Measurements from ENCODE around the gene MEF2A. TPM values are rescaled to one million over a fixed set of nuclear protein-coding genes. Genes with fewer than 3 reads are reported as not detected.
"Not testable (repeated sequence)": the region's sequence is repeated elsewhere in the genome, so short reads cannot be mapped to it uniquely, and the experiment has no call there.

MEF2A gene
- total RNA-seq, 1 donor from 2014 or later: 88.3 TPM

GRCh38 chr15:99733268-99734039 lies 167.7 kb downstream of the MEF2A start, which contains the start of gene LYSMD4:
Gene LYSMD4, minus strand, starts transcription at chr15:99733437. Its CDS starts 1,438 bp downstream, at chr15:99731999.
- intact Hi-C loops (cut with micrococcal nuclease): loop anchor here (1.0 to 10.0 kb wide), 8 partner anchors 21 to 1089 kb away; partner anchors contain the start of genes ASB7, IGF1R, LINS1 and LRRC28
- no peaks in the 10 kb centered on the region for H3K27me3 Mint-ChIP-seq
- CTCF ChIA-PET: interaction anchor here (0.8 to 3.5 kb wide), 3 partner anchors 23 to 479 kb away, joined by 4 to 14 read pairs (median 4); no protein-coding TSS in a partner anchor
- no peaks in the 10 kb centered on the region for H3K36me3 Mint-ChIP-seq (ENCODE audit: low read depth)
- ATAC-seq (ENCODE audit: low read depth): peak; percentile 99
- no peak for TF ChIP-seq CTCF (IDR thresholded peaks at IDR 0.05)
- peak within 1 kb of the TSS; percentile 83 for H3K27ac Mint-ChIP-seq
- peak within 1 kb of the TSS; percentile 85 for H3K4me3 Mint-ChIP-seq
- POLR2A ChIA-PET: interaction anchor here (0.6 to 2.4 kb wide), 17 partner anchors 10 to 1185 kb away, joined by 3 to 19 read pairs (median 5); partner anchors contain the start of genes LRRC28 and MEF2A
- peaks cover 14% of the 10 kb centered on the region for H3K4me1 Mint-ChIP-seq
- H3K9me3 Mint-ChIP-seq: no peaks in the 10 kb centered on the region
- peak; percentile 95 for DNase-seq

- not testable (repeated sequence) for H3K9me3 Mint-ChIP-seq; H3K27me3 Mint-ChIP-seq; H3K27ac Mint-ChIP-seq; H3K36me3 Mint-ChIP-seq (ENCODE audit: low read depth); DNase-seq; ATAC-seq (ENCODE audit: low read depth)
- POLR2A ChIA-PET: interaction anchor here (1.2 to 2.4 kb wide), 6 partner anchors 11 to 483 kb away, joined by 3 to 19 read pairs (median 6); partner anchors contain the start of genes LRRC28 and MEF2A
- Mint-ChIP-seq H3K4me1 (peaks cover 14% of the 10 kb centered on the region), H3K4me3 (peak overlapping the region; percentile 82)
- intact Hi-C loops (cut with micrococcal nuclease): loop anchor here (5.0 to 10.0 kb wide), 3 partner anchors 193 to 1089 kb away; partner anchors contain the start of genes ASB7, IGF1R and LINS1
- CTCF ChIA-PET: interaction anchor here (1.0 to 3.5 kb wide), 2 partner anchors 30 to 479 kb away, joined by 4 to 14 read pairs; no protein-coding TSS in a partner anchor
Measured at GRCh38 chr15:99734040-99734291, 168.2 kb downstream of the MEF2A start.

- ATAC-seq (ENCODE audit: low read depth) (no peak), DNase-seq (no peak)
- ChIA-PET POLR2A (no interaction called here), CTCF (interaction anchor here (3.5 kb wide), 1 partner anchor 30 kb away, joined by 14 read pairs; no protein-coding TSS in a partner anchor)
- intact Hi-C loops (cut with micrococcal nuclease): loop anchor here (5.0 to 10.0 kb wide), 3 partner anchors 193 to 1090 kb away; partner anchors contain the start of genes ASB7, IGF1R and LINS1
- peaks cover 14% of the 10 kb centered on the region for H3K4me1 Mint-ChIP-seq
- no peaks in the 10 kb centered on the region for H3K27me3 Mint-ChIP-seq
- H3K27ac Mint-ChIP-seq: no peak overlapping the region
- no peak for TF ChIP-seq CTCF (IDR thresholded peaks at IDR 0.05)
- no peaks in the 10 kb centered on the region for H3K36me3 Mint-ChIP-seq (ENCODE audit: low read depth)
- H3K9me3 Mint-ChIP-seq: no peaks in the 10 kb centered on the region
- no peak overlapping the region for H3K4me3 Mint-ChIP-seq
Measured at GRCh38 chr15:99734575-99734974, 168.8 kb downstream of the MEF2A start.

- ChIA-PET CTCF (no interaction called here), POLR2A (no interaction called here)
- no peak overlapping the region for H3K27ac Mint-ChIP-seq
- no peak for ATAC-seq (ENCODE audit: low read depth)
- intact Hi-C loops (cut with micrococcal nuclease): loop anchor here (10.0 kb wide), 1 partner anchor 1091 kb away; the partner anchor contains the start of gene IGF1R
- H3K36me3 Mint-ChIP-seq (ENCODE audit: low read depth): no peaks in the 10 kb centered on the region
- no peak for DNase-seq
- no peaks in the 10 kb centered on the region for H3K9me3 Mint-ChIP-seq
- H3K4me3 Mint-ChIP-seq: no peak overlapping the region
- TF ChIP-seq CTCF (IDR thresholded peaks at IDR 0.05): no peak
- no peaks in the 10 kb centered on the region for H3K27me3 Mint-ChIP-seq
- H3K4me1 Mint-ChIP-seq: peaks cover 14% of the 10 kb centered on the region
Measured at GRCh38 chr15:99735868-99736267, 170.1 kb downstream of the MEF2A start.

- H3K27ac Mint-ChIP-seq: no peak overlapping the region
- ChIA-PET CTCF (no interaction called here), POLR2A (no interaction called here)
- intact Hi-C loops (cut with micrococcal nuclease): loop anchor here (10.0 kb wide), 1 partner anchor 1092 kb away; the partner anchor contains the start of gene IGF1R
- peaks cover 14% of the 10 kb centered on the region for H3K4me1 Mint-ChIP-seq
- no peak overlapping the region for H3K4me3 Mint-ChIP-seq
- no peaks in the 10 kb centered on the region for H3K27me3 Mint-ChIP-seq
- no peaks in the 10 kb centered on the region for H3K9me3 Mint-ChIP-seq
- no peaks in the 10 kb centered on the region for H3K36me3 Mint-ChIP-seq (ENCODE audit: low read depth)
- no peak for TF ChIP-seq CTCF (IDR thresholded peaks at IDR 0.05)
- ATAC-seq (ENCODE audit: low read depth) (no peak), DNase-seq (no peak)
Measured at GRCh38 chr15:99736702-99737101, 170.9 kb downstream of the MEF2A start.

Measured in activated B cell treated with CpG ODN at 0.5 μM for 24 hours (primary cell).